Measurements from ENCODE around the gene C16orf95.

Gene C16orf95

GRCh38 chr16:87358250-87358649 is 41.1 kb upstream of the C16orf95 start:
- H3K4me1 ChIP-seq (ENCODE audit: control insufficient read depth, insufficient read depth, low read length): no peaks in the 10 kb centered on the region
- H3K27me3 ChIP-seq (ENCODE audit: control insufficient read depth, insufficient read depth, low read length): no peaks in the 10 kb centered on the region
- H3K4me3 ChIP-seq (ENCODE audit: low read length): no peak overlapping the region
- no peaks in the 10 kb centered on the region for H3K9me3 ChIP-seq (replicated peaks; ENCODE audit: low read length)
- no peak overlapping the region for H3K4me2 ChIP-seq (ENCODE audit: low read length)
- no peak overlapping the region for H3K9ac ChIP-seq (ENCODE audit: low read depth, low read length)
- H3K36me3 ChIP-seq (ENCODE audit: insufficient read depth, low read length): peaks cover 49% of the 10 kb centered on the region

GRCh38 chr16:87356491-87356853 is 39.3 kb upstream of the C16orf95 start:
- Histone ChIP-seq H3K9me3 (replicated peaks; ENCODE audit: low read length) (no peaks in the 10 kb centered on the region), H3K9ac (ENCODE audit: low read depth, low read length) (no peak overlapping the region), H3K27me3 (ENCODE audit: control insufficient read depth, insufficient read depth, low read length) (no peaks in the 10 kb centered on the region), H3K4me3 (ENCODE audit: low read length) (no peak overlapping the region), H3K36me3 (ENCODE audit: insufficient read depth, low read length) (peaks cover 43% of the 10 kb centered on the region), H3K4me1 (ENCODE audit: control insufficient read depth, insufficient read depth, low read length) (peaks cover 3% of the 10 kb centered on the region), H3K4me2 (ENCODE audit: low read length) (no peak overlapping the region)

- Histone ChIP-seq H3K4me2 (ENCODE audit: low read length) (no peak overlapping the region), H3K9ac (ENCODE audit: low read depth, low read length) (no peak overlapping the region)
These were observed 36.4 kb upstream of the C16orf95 start for GRCh38 chr16:87353613-87354012.

GRCh38 chr16:87352818-87353217 is 35.6 kb upstream of the C16orf95 start:
- Histone ChIP-seq H3K9ac (ENCODE audit: low read depth, low read length) (no peak overlapping the region), H3K9me3 (replicated peaks; ENCODE audit: low read length) (no peaks in the 10 kb centered on the region), H3K36me3 (ENCODE audit: insufficient read depth, low read length) (peaks cover 13% of the 10 kb centered on the region), H3K4me1 (ENCODE audit: control insufficient read depth, insufficient read depth, low read length) (peaks cover 15% of the 10 kb centered on the region), H3K4me2 (ENCODE audit: low read length) (no peak overlapping the region), H3K4me3 (ENCODE audit: low read length) (no peak overlapping the region), H3K27me3 (ENCODE audit: control insufficient read depth, insufficient read depth, low read length) (no peaks in the 10 kb centered on the region)

More at GRCh38 chr16:87353613-87354012, 36.4 kb upstream of the C16orf95 start:
- peaks cover 21% of the 10 kb centered on the region for H3K36me3 ChIP-seq (ENCODE audit: insufficient read depth, low read length)
- peaks cover 15% of the 10 kb centered on the region for H3K4me1 ChIP-seq (ENCODE audit: control insufficient read depth, insufficient read depth, low read length)
- H3K9me3 ChIP-seq (replicated peaks; ENCODE audit: low read length): no peaks in the 10 kb centered on the region
- H3K4me3 ChIP-seq (ENCODE audit: low read length): no peak overlapping the region
- H3K27me3 ChIP-seq (ENCODE audit: control insufficient read depth, insufficient read depth, low read length): no peaks in the 10 kb centered on the region

- Histone ChIP-seq H3K9ac (ENCODE audit: low read depth, low read length) (no peak overlapping the region), H3K4me2 (ENCODE audit: low read length) (peak overlapping the region; percentile 69), H3K36me3 (ENCODE audit: insufficient read depth, low read length) (peaks cover 8% of the 10 kb centered on the region), H3K4me3 (ENCODE audit: low read length) (no peak overlapping the region), H3K9me3 (replicated peaks; ENCODE audit: low read length) (no peaks in the 10 kb centered on the region), H3K4me1 (ENCODE audit: control insufficient read depth, insufficient read depth, low read length) (peaks cover 15% of the 10 kb centered on the region), H3K27me3 (ENCODE audit: control insufficient read depth, insufficient read depth, low read length) (no peaks in the 10 kb centered on the region)
These were observed 34.1 kb upstream of the C16orf95 start for GRCh38 chr16:87351320-87351698.

GRCh38 chr16:87350681-87351319 is 33.6 kb upstream of the C16orf95 start:
- no peak overlapping the region for H3K9ac ChIP-seq (ENCODE audit: low read depth, low read length)
- no peaks in the 10 kb centered on the region for H3K27me3 ChIP-seq (ENCODE audit: control insufficient read depth, insufficient read depth, low read length)
- no peaks in the 10 kb centered on the region for H3K9me3 ChIP-seq (replicated peaks; ENCODE audit: low read length)
- H3K36me3 ChIP-seq (ENCODE audit: insufficient read depth, low read length): peaks cover 6% of the 10 kb centered on the region
- peak overlapping the region; percentile 69 for H3K4me2 ChIP-seq (ENCODE audit: low read length)
- peaks cover 15% of the 10 kb centered on the region for H3K4me1 ChIP-seq (ENCODE audit: control insufficient read depth, insufficient read depth, low read length)
- H3K4me3 ChIP-seq (ENCODE audit: low read length): peak overlapping the region; percentile 22

GRCh38 chr16:87350031-87350430 is 32.8 kb upstream of the C16orf95 start:
- Histone ChIP-seq H3K9ac (ENCODE audit: low read depth, low read length) (no peak overlapping the region), H3K36me3 (ENCODE audit: insufficient read depth, low read length) (peaks cover 10% of the 10 kb centered on the region), H3K4me3 (ENCODE audit: low read length) (no peak overlapping the region), H3K9me3 (replicated peaks; ENCODE audit: low read length) (no peaks in the 10 kb centered on the region), H3K4me1 (ENCODE audit: control insufficient read depth, insufficient read depth, low read length) (peaks cover 15% of the 10 kb centered on the region), H3K4me2 (ENCODE audit: low read length) (no peak overlapping the region), H3K27me3 (ENCODE audit: control insufficient read depth, insufficient read depth, low read length) (no peaks in the 10 kb centered on the region)

GRCh38 chr16:87348616-87349157 is 31.5 kb upstream of the C16orf95 start:
- H3K36me3 ChIP-seq (ENCODE audit: insufficient read depth, low read length): peaks cover 13% of the 10 kb centered on the region
- H3K4me1 ChIP-seq (ENCODE audit: control insufficient read depth, insufficient read depth, low read length): peaks cover 15% of the 10 kb centered on the region
- H3K9ac ChIP-seq (ENCODE audit: low read depth, low read length): no peak overlapping the region
- H3K4me2 ChIP-seq (ENCODE audit: low read length): no peak overlapping the region
- H3K27me3 ChIP-seq (ENCODE audit: control insufficient read depth, insufficient read depth, low read length): no peaks in the 10 kb centered on the region
- no peak overlapping the region for H3K4me3 ChIP-seq (ENCODE audit: low read length)
- H3K9me3 ChIP-seq (replicated peaks; ENCODE audit: low read length): no peaks in the 10 kb centered on the region

- Histone ChIP-seq H3K4me2 (ENCODE audit: low read length) (no peak overlapping the region), H3K4me3 (ENCODE audit: low read length) (no peak overlapping the region), H3K36me3 (ENCODE audit: insufficient read depth, low read length) (peaks cover 19% of the 10 kb centered on the region), H3K9me3 (replicated peaks; ENCODE audit: low read length) (no peaks in the 10 kb centered on the region), H3K27me3 (ENCODE audit: control insufficient read depth, insufficient read depth, low read length) (no peaks in the 10 kb centered on the region), H3K9ac (ENCODE audit: low read depth, low read length) (no peak overlapping the region), H3K4me1 (ENCODE audit: control insufficient read depth, insufficient read depth, low read length) (peaks cover 15% of the 10 kb centered on the region)
These were observed 30.9 kb upstream of the C16orf95 start for GRCh38 chr16:87347932-87348615.

GRCh38 chr16:87346517-87347060 is 29.4 kb upstream of the C16orf95 start:
- no peaks in the 10 kb centered on the region for H3K9me3 ChIP-seq (replicated peaks; ENCODE audit: low read length)
- H3K36me3 ChIP-seq (ENCODE audit: insufficient read depth, low read length): peaks cover 33% of the 10 kb centered on the region
- H3K9ac ChIP-seq (ENCODE audit: low read depth, low read length): no peak overlapping the region
- no peak overlapping the region for H3K4me3 ChIP-seq (ENCODE audit: low read length)
- H3K4me2 ChIP-seq (ENCODE audit: low read length): no peak overlapping the region
- H3K27me3 ChIP-seq (ENCODE audit: control insufficient read depth, insufficient read depth, low read length): no peaks in the 10 kb centered on the region
- H3K4me1 ChIP-seq (ENCODE audit: control insufficient read depth, insufficient read depth, low read length): peaks cover 12% of the 10 kb centered on the region

- Histone ChIP-seq H3K4me3 (ENCODE audit: low read length) (no peak overlapping the region), H3K9ac (ENCODE audit: low read depth, low read length) (no peak overlapping the region), H3K27me3 (ENCODE audit: control insufficient read depth, insufficient read depth, low read length) (no peaks in the 10 kb centered on the region), H3K36me3 (ENCODE audit: insufficient read depth, low read length) (peaks cover 33% of the 10 kb centered on the region), H3K9me3 (replicated peaks; ENCODE audit: low read length) (no peaks in the 10 kb centered on the region), H3K4me2 (ENCODE audit: low read length) (no peak overlapping the region), H3K4me1 (ENCODE audit: control insufficient read depth, insufficient read depth, low read length) (peaks cover 6% of the 10 kb centered on the region)
These were observed 28.7 kb upstream of the C16orf95 start for GRCh38 chr16:87345726-87346424.

Data from skeletal muscle satellite cell (primary cell).